BJ (cell line): ENCODE results near the gene SMAD5. TPM values are rescaled to one million over a fixed set of nuclear protein-coding genes. Genes with fewer than 3 reads are reported as not detected.

Experiments used
- CTCF ChIA-PET: fragments of 350-600 bp; formaldehyde crosslinking; extraction: SDS; loops from one replicate; lab custom pipeline; 2021; ENCODE audit warnings: antibody characterized with exemption, inconsistent platforms; lab: Yijun Ruan, JAX
- POLR2A ChIA-PET: fragments of 300-600 bp; sonication (Branson Sonifier 250); formaldehyde crosslinking; extraction: SDS; loops from one replicate; lab custom pipeline; 2021; ENCODE audit warnings: antibody characterized with exemption; lab: Charles Lee
- DNase-seq: peaks from one replicate; pipeline ENCODE4 v3.0.0-alpha.2; 2011; ENCODE audit warnings: low read depth
- H3K27me3 ChIP-seq: 2 replicates; pipeline ENCODE4 v1.6.0; 2011; ENCODE audit warnings: low read length; ENCODE audit not compliant: control insufficient read depth, insufficient read depth
- H3K36me3 ChIP-seq: 2 replicates; pipeline ENCODE4 v1.5.1; 2011; ENCODE audit warnings: low read length; ENCODE audit not compliant: control insufficient read depth, insufficient read depth
- H3K4me3 ChIP-seq: 2 replicates; pipeline ENCODE4 v1.5.1; 2011; ENCODE audit warnings: low read depth, mild to moderate bottlenecking, control low read depth, low read length
- polyA plus RNA-seq: library from polyadenylated mRNA; depleted of rRNA; stranded (reverse); fragments of >200 nt; gene quantifications from 2 replicates; pipeline ENCODE4 v1.2.3, GENCODE V29; 2011
- TF ChIP-seq, protein P1 (sequence below): IDR thresholded peaks from 2 replicates; pipeline ENCODE4 v1.5.1; 2011; ENCODE audit warnings: low read depth, mild to moderate bottlenecking, control low read depth, inconsistent platforms, low read length, moderate library complexity; ENCODE audit not compliant: insufficient read depth

Gene SMAD5
- polyA plus RNA-seq, 1 experiment: 34.3 TPM

DNA sequence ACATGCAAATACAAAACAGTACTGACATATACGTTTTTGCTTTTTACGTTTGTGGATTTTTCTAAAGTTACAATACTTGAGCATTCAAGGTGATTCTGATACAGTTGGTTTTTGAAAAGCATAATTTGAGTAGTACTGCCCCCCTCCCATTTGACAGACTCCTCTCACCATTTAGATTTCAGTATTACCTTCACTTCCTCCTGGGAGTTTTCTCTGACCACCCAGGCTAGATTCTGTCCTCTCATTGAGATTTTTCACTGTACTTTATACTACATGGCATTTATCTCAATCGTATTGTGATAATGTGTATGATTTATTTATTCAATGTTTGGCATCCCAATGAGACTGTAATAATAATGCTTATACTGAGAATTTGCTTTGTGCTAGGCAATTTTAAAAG lies 32.8 kb upstream of the SMAD5 start:
- Histone ChIP-seq H3K27me3 (no peaks in the 10 kb centered on the region; the same call in 1 of the 2 replicates), H3K36me3 (no peaks in the 10 kb centered on the region), H3K4me3 (no peak overlapping the region)
- ChIA-PET POLR2A (no interaction called here), CTCF (interaction anchor here (0.7 to 1.9 kb wide), 3 partner anchors 17 to 112 kb away, joined by 3 to 7 read pairs (median 6); no protein-coding TSS in a partner anchor)
- TF ChIP-seq, protein P1, sequence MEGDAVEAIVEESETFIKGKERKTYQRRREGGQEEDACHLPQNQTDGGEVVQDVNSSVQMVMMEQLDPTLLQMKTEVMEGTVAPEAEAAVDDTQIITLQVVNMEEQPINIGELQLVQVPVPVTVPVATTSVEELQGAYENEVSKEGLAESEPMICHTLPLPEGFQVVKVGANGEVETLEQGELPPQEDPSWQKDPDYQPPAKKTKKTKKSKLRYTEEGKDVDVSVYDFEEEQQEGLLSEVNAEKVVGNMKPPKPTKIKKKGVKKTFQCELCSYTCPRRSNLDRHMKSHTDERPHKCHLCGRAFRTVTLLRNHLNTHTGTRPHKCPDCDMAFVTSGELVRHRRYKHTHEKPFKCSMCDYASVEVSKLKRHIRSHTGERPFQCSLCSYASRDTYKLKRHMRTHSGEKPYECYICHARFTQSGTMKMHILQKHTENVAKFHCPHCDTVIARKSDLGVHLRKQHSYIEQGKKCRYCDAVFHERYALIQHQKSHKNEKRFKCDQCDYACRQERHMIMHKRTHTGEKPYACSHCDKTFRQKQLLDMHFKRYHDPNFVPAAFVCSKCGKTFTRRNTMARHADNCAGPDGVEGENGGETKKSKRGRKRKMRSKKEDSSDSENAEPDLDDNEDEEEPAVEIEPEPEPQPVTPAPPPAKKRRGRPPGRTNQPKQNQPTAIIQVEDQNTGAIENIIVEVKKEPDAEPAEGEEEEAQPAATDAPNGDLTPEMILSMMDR: no peak
- no peak for DNase-seq

DNA sequence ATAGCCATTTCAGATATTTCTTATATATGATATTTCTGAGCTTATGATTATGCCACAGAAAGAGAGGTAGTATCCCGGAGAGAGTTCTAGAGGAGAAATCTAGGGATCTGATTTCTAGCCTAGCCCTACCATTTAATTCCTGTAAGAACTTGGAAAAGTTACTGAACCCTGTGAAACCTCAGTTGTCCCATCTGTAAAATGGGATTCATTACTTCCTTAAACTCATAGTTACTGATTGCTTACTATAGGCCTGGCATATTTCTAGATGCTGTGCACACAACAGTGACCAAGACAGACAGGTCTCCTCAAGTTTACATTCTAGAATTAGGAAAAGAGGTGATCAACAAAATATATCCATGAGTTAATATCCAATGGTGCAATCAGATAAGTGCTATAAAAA lies 30.8 kb upstream of the SMAD5 start:
- TF ChIP-seq, protein P1: no peak
- ChIA-PET CTCF (interaction anchor here (1.1 to 1.9 kb wide), 3 partner anchors 8 to 110 kb away, joined by 3 to 6 read pairs (median 4); no protein-coding TSS in a partner anchor), POLR2A (no interaction called here)
- DNase-seq: no peak
- Histone ChIP-seq H3K27me3 (peaks cover 1% of the 10 kb centered on the region; the same call in 1 of the 2 replicates), H3K36me3 (no peaks in the 10 kb centered on the region), H3K4me3 (no peak overlapping the region)

DNA sequence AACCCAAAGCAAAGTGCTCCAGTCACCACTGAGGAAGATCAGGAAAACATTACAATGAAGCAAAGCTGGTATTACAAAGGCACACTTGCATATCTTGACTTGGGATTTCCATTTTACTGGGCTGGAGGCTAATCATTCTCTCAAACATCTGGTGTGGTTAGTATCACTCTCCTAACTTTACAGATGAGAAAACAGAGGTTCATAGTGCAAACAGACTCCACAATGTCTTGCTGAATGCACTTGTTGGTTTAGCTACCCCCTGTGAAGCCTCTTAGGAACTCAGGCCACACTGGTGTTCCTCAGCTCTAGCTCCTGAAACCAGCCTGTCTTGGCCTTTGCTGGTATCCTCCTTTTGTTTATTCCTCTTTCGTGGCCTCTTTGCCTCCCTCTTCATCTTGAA lies 29.5 kb upstream of the SMAD5 start:
- no peak overlapping the region for H3K4me3 ChIP-seq
- TF ChIP-seq, protein P1: no peak
- CTCF ChIA-PET: no interaction called here
- DNase-seq: no peak
- H3K36me3 ChIP-seq: no peaks in the 10 kb centered on the region
- POLR2A ChIA-PET: no interaction called here
- peaks cover 1% of the 10 kb centered on the region; the same call in 1 of the 2 replicates for H3K27me3 ChIP-seq

DNA sequence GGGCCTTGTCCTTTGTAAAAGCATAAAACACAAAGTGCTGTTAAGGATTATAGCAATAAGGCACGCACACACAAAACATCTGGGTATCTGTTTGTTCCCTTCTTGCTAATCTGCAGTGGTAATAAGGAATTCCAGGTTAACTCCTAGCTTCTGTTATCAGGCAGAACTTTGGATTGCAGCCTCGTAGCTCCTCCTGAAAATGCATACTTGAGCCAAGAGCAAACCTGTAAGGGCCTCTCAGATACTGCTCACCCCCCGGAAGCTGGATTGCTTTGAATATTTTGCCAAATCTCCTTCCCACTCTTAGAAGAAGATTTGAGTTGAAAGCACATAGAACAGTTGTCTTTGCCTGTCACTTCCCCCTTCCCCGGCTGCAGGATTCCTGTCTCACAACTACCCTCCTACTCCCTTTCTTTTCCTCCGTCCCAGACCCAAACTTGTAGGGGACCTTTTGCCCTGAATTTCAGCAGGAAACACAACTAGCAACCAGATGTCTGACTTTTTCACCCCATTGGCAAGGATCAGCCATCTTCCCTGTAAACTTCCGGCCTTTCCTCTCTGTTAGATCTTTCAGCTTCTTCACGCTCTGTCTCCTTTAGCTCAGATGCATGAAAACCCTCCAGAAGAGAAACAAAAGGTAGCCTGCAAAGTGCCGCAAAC lies 28.2 kb upstream of the SMAD5 start:
- TF ChIP-seq, protein P1: no peak
- H3K27me3 ChIP-seq: peaks cover 1% of the 10 kb centered on the region; the same call in 1 of the 2 replicates
- no peaks in the 10 kb centered on the region for H3K36me3 ChIP-seq
- ChIA-PET POLR2A (no interaction called here), CTCF (interaction anchor here (0.9 to 1.2 kb wide), 4 partner anchors 19 to 108 kb away, joined by 3 to 6 read pairs (median 4); no protein-coding TSS in a partner anchor)
- no peak overlapping the region for H3K4me3 ChIP-seq
- no peak for DNase-seq

DNA sequence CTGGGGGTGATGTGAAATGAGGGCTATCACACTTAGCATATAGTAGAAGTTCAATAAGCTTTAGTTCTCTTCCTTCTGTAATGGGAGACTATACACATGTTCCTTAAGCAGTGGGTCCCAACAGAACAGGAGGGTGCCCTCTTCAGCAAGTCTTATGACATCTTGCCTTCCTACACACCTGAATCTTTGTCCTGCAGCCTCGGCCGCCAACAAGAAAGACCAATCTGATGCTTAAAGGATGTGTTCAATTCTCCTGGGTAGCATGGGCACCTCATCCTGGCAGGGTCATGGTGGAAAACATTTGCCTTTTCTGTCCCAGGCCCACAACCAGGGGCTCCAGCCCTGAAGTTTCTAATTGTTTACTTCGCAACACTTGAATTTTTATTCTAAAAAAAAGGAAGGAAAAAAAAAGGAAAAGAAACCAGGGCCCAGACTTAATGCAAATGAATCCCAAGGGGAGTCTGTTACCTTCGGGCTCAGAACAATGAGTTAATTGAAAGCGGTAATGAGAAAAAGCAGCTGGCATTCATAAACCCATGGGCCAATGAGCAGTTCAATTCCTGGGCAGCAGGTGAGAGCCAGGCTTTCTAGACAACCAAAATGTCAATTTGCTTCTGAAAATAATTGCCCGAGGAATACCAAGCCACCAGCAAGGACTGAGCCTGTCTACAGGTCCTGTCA lies 26.2 kb upstream of the SMAD5 start:
- Histone ChIP-seq H3K4me3 (no peak overlapping the region), H3K27me3 (peaks cover 1% of the 10 kb centered on the region; the same call in 1 of the 2 replicates), H3K36me3 (no peaks in the 10 kb centered on the region)
- CTCF ChIA-PET: interaction anchor here (0.7 kb wide), 2 partner anchors 200 to 681 kb away, joined by 3 to 4 read pairs; no protein-coding TSS in a partner anchor
- DNase-seq: no peak
- TF ChIP-seq, protein P1: no peak
- POLR2A ChIA-PET: no interaction called here
